Subcutaneous adipose tissue (tissue), 4 donors: ENCODE data around the gene RABIF. TPM values are rescaled to one million over a fixed set of nuclear protein-coding genes. Genes with fewer than 3 reads are reported as not detected.

Experiments
- total RNA-seq, 4 donors: library from RNA; depleted of rRNA; stranded (reverse); fragments of >200 nt; gene quantifications; one replicate each; pipeline ENCODE4 v1.1.0, GENCODE V29; 2016
- TF ChIP-seq, protein P1 (sequence below): fragments of 450-650 bp; IDR thresholded peaks from one replicate; pipeline ENCODE4 v1.5.1; 2016; ENCODE audit warnings: low read depth, mild to moderate bottlenecking, control low read depth, antibody characterized with exemption, moderate library complexity

The RABIF gene
- total RNA-seq, 4 donors from 2014 or later, result 1.9 to 8.5 (median 4.4) TPM

DNA sequence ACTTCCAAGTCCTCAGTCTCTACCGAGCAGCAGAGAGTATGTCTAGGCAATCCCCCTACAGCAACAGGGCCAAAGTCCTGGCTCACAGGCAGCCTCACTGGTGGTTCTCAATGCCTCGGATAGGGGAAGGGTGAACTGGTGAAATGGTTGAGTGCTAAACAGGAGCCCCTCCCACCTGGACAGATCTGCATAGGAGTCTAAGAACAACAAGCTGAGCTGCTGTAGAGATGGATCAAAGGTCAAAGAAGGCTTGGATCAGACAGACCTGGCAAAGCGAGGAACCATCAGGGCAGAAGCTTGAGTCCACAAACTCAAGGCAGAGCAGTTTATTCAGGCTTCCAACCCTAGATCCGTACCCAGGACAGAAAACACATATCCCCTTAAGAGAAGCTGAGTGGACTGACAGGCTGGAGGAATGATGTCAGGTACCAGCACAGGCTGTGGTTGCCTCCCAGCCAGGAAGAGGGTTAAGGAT, 31.8 kb downstream of the RABIF start:
- TF ChIP-seq, protein P1, sequence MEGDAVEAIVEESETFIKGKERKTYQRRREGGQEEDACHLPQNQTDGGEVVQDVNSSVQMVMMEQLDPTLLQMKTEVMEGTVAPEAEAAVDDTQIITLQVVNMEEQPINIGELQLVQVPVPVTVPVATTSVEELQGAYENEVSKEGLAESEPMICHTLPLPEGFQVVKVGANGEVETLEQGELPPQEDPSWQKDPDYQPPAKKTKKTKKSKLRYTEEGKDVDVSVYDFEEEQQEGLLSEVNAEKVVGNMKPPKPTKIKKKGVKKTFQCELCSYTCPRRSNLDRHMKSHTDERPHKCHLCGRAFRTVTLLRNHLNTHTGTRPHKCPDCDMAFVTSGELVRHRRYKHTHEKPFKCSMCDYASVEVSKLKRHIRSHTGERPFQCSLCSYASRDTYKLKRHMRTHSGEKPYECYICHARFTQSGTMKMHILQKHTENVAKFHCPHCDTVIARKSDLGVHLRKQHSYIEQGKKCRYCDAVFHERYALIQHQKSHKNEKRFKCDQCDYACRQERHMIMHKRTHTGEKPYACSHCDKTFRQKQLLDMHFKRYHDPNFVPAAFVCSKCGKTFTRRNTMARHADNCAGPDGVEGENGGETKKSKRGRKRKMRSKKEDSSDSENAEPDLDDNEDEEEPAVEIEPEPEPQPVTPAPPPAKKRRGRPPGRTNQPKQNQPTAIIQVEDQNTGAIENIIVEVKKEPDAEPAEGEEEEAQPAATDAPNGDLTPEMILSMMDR, result no peak

DNA sequence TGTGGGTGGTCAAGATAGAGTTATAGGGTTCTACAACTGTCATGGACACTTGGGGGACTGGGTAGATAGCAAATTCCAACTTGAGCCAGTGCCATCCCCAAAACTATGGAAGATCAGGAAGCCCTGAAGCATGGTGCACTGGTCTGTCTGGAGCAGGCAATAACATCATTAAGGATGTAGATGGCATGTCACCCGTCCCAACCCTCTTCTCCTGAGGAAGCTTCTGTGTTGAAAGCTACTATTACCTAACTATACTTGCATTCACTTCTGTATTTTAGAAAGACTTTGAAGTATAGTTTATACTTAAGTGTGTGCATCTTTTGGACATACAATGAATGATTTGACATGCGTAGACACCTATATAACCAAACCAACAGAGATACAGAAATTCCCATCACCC, 32.9 kb downstream of the RABIF start:
- TF ChIP-seq, protein P1, result no peak

DNA sequence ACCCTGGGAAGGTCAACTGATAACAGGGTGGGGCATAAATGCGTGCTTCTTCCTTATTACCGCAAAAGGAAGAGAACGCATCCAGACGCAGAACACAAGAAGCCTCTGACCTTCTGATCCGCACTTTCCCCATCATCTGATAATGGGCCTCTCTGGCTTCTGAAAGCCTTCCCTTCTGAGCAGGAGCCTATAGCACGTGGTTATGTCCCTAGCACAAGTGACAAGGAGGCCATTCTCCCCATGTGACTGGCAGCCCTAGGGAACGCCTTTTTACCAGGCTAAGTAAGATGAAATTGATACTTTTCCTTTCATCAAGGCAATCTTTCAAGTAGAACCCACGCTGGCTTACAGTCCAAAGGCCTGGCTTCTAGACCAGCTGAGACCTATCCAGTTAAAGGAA, 34.2 kb downstream of the RABIF start:
- TF ChIP-seq, protein P1, result no peak

DNA sequence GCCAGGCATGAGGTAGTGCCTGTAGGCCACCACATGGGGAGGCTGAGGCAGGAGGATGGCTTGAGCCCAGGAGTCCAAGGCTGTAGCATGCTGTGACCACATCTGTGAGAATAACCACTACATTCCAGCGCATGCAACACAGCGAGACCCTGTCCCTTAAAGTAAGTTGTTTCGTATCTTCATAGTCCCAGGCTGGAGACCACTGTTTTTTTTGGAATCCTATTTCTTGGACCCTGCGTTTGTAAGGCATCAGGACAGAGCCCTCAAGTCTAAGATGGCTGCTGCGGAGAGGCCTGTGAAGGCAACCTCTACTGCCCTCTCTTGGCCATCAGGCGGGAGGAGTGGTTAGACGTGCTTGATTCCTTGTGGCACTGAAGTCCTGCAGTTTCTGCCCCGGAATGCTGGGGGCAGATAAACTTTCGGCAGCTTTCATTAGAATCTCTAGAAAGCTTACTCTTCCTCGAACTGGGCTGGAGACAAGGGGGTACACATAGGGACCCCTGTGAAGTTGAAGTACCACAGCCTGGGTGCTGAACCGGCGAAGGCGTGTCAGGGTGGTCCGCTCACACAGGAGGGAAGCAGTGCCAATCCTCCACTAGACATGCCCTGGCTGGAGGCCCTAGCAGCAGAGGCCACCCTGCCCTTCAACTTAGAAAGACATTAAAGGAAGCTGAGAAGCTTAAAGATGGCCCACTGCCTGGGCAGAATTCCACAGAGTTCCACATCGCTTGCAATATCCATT, 36.6 kb downstream of the RABIF start:
- TF ChIP-seq, protein P1, result no peak

DNA sequence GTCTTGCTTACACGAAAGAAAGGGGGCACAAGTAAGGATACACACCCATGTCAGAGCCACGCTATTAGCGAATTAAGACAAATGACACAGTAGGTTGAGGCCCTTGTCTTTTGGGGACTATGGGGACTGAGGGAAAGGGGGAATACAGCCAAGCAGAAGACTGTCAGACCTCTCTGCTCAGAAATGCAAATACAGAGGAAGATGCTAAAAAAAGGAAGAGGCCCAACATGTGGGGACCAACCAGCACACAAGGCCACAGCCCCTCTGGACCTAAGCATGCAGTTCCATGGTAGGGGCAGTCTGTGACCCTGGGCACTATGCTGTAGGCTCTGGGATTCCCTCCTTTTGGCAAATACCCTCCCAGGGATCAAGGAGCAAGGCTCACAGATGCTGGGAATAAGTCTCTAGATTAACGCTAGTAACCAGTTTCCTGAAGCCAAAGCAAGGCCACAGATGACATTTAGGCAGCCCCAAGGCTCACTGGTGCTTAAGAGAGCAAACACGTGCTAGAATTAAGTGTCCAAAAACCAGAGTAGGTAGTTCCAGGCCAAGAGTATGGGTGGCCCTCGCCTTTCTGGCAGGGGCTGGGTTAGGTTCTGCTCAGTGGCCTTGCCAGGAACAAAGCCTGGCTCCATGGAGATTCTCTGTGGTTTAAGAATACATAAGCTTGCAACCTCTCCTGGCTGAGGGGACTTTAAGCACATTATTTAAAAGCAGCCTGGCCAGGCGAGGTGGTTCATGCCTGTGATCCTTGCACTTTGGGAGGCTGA, 38.2 kb downstream of the RABIF start:
- TF ChIP-seq, protein P1, result no peak

DNA sequence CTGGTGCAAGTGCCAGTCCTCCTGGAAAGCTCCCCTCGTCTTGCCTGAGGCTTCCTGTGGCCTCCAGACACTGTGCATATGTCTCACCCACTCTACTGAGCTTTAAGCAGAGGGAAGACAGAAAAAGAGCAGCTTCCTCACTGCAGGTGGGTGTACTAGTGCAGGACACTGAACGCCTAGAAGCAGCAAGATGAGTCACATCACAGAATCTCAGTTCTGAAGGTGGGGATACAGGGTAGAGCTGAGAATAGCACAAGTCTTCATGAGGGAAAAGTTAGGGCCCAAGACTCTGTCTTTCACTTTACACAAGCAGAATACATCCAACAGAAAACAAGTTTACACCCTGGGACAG, 40.8 kb downstream of the RABIF start:
- TF ChIP-seq, protein P1, result no peak

DNA sequence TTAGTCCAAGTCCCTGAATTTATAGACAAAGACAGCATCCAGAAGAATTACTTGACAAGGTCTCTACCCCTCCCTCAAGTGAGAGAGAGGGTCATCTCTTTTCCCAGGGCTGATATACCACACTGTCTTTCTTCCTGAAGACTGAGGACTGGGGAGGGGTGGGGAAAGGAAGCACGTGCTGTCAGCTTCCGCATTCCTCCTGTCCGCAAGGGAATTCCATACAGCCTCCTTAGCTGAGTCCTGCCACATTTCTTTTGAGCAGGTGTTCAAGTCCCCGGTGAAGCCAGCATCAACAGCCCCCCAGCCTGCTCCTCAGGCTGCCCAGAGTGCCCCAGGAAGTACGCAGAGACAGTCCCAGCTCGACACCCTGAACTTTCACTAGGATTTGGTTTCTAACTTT, 44.0 kb downstream of the RABIF start:
- TF ChIP-seq, protein P1, result no peak
